SK-N-SH treated with all-trans-retinoic acid at 6 μM for 48 hours (cell line): ENCODE results near the gene CDK18.

ENCODE experiments used
- ATAC-seq: fragments of 200-7000 bp; cut with Tn5 transposase; 3 replicates; pipeline ENCODE4 v1.9.1; 2020; ENCODE audit warnings: mild to moderate bottlenecking, moderate library complexity
- ARNTL ChIP-seq: fragments of 450-650 bp; formaldehyde crosslinking; IDR thresholded peaks from 2 replicates; pipeline ENCODE4 v1.5.0; 2020; ENCODE audit warnings: low read depth, mild to moderate bottlenecking, moderate library complexity, borderline replicate concordance
- BACH2 ChIP-seq: fragments of 250-450 bp; sonication (Bioruptor Pico); IDR thresholded peaks from 2 replicates; pipeline ENCODE4 v1.9.0; 2021; ENCODE audit warnings: mild to moderate bottlenecking, borderline replicate concordance
- CSDC2 ChIP-seq: fragments of 250-450 bp; sonication (Bioruptor Pico); IDR thresholded peaks from 2 replicates; pipeline ENCODE4 v1.5.0; 2020; ENCODE audit warnings: mild to moderate bottlenecking, moderate library complexity
- CSRNP3 ChIP-seq: fragments of 250-450 bp; sonication (Bioruptor Pico); IDR thresholded peaks from 2 replicates; pipeline ENCODE4 v1.5.1; 2021; ENCODE audit warnings: mild to moderate bottlenecking, moderate library complexity
- ESRRG ChIP-seq: fragments of 250-450 bp; sonication (Bioruptor Pico); IDR thresholded peaks from 2 replicates; pipeline ENCODE4 v1.6.1; 2021; ENCODE audit warnings: mild to moderate bottlenecking
- GLIS3 ChIP-seq: fragments of 250-450 bp; sonication (Bioruptor Pico); IDR thresholded peaks from 2 replicates; pipeline ENCODE4 v1.5.0; 2020; ENCODE audit warnings: mild to moderate bottlenecking, moderate library complexity
- ISL1 ChIP-seq: fragments of 250-450 bp; sonication (Bioruptor Pico); IDR thresholded peaks from 2 replicates; pipeline ENCODE4 v2.1.2; 2022; ENCODE audit warnings: mild to moderate bottlenecking, moderate library complexity
- OSR1 ChIP-seq: fragments of 250-450 bp; sonication (Bioruptor Pico); IDR thresholded peaks from 2 replicates; pipeline ENCODE4 v1.8.0; 2022; ENCODE audit warnings: moderate library complexity, mild to moderate bottlenecking, inconsistent platforms
- PATZ1 ChIP-seq: fragments of 250-450 bp; sonication (Bioruptor Pico); IDR thresholded peaks from 2 replicates; pipeline ENCODE4 v1.8.0; 2020; ENCODE audit warnings: mild to moderate bottlenecking, moderate library complexity, borderline replicate concordance
- POU6F1 ChIP-seq: fragments of 250-450 bp; sonication (Bioruptor Pico); IDR thresholded peaks from 2 replicates; pipeline ENCODE4 v1.8.0; 2021; ENCODE audit warnings: low read depth, mild to moderate bottlenecking, moderate library complexity, borderline replicate concordance
- PPARA ChIP-seq: fragments of 250-450 bp; sonication (Bioruptor Pico); IDR thresholded peaks from 2 replicates; pipeline ENCODE4 v1.5.0; 2020; ENCODE audit warnings: mild to moderate bottlenecking, borderline replicate concordance
- RARB ChIP-seq: fragments of 250-450 bp; sonication (Bioruptor Pico); IDR thresholded peaks from 2 replicates; pipeline ENCODE4 v1.8.0; 2021; ENCODE audit warnings: mild to moderate bottlenecking, moderate library complexity
- TCF4 ChIP-seq: fragments of 250-450 bp; sonication (Bioruptor Pico); IDR thresholded peaks from 2 replicates; pipeline ENCODE4 v1.8.0; 2021; ENCODE audit warnings: mild to moderate bottlenecking, moderate library complexity, borderline replicate concordance
- TOX ChIP-seq: fragments of 250-450 bp; sonication (Bioruptor Pico); IDR thresholded peaks from 2 replicates; pipeline ENCODE4 v1.8.0; 2021; ENCODE audit warnings: mild to moderate bottlenecking, moderate library complexity, borderline replicate concordance
- TSHZ2 ChIP-seq: fragments of 250-450 bp; sonication (Bioruptor Pico); IDR thresholded peaks from 2 replicates; pipeline ENCODE4 v1.5.0; 2020; ENCODE audit warnings: mild to moderate bottlenecking, moderate library complexity
- ZC3H10 ChIP-seq: fragments of 250-450 bp; sonication (Bioruptor Pico); IDR thresholded peaks from 2 replicates; pipeline ENCODE4 v1.5.1; 2021; ENCODE audit warnings: mild to moderate bottlenecking, moderate library complexity
- ZFP3 ChIP-seq: fragments of 250-450 bp; sonication (Bioruptor Pico); IDR thresholded peaks from 2 replicates; pipeline ENCODE4 v1.5.0; 2020; ENCODE audit warnings: mild to moderate bottlenecking, moderate library complexity
- ZFP30 ChIP-seq: fragments of 450-650 bp; formaldehyde crosslinking; IDR thresholded peaks from 2 replicates; pipeline ENCODE4 v1.5.0; 2022; ENCODE audit warnings: mild to moderate bottlenecking, moderate library complexity
- ZNF565 ChIP-seq: fragments of 450-650 bp; formaldehyde crosslinking; conservative IDR thresholded peaks from 2 replicates; pipeline ENCODE4 v1.5.0; 2020; ENCODE audit warnings: low read depth, mild to moderate bottlenecking, moderate library complexity
- ZNF70 ChIP-seq: fragments of 450-650 bp; formaldehyde crosslinking; IDR thresholded peaks from 2 replicates; pipeline ENCODE4 v1.5.0; 2020; ENCODE audit warnings: mild to moderate bottlenecking, moderate library complexity
- ZNF8 ChIP-seq: fragments of 450-650 bp; formaldehyde crosslinking; IDR thresholded peaks from 2 replicates; pipeline ENCODE4 v1.5.0; 2020; ENCODE audit warnings: mild to moderate bottlenecking, moderate library complexity

The CDK18 gene

GRCh38 chr1:205466595-205467220 is 37.8 kb upstream of the CDK18 start (continued):
- TF ChIP-seq RARB (no peak), CSRNP3 (CRISPR knock-in tag) (no peak), CSDC2 (CRISPR knock-in tag) (no peak), ARNTL (CRISPR knock-in tag) (no peak), ISL1 (CRISPR knock-in tag) (no peak), ZFP30 (no peak), TOX (no peak), BACH2 (CRISPR knock-in tag) (no peak)

GRCh38 chr1:205470131-205470530 is 34.3 kb upstream of the CDK18 start:
- TF ChIP-seq BACH2 (CRISPR knock-in tag) (no peak), OSR1 (CRISPR knock-in tag) (no peak), ZNF565 (no peak), ZNF8 (CRISPR knock-in tag) (no peak), ZC3H10 (CRISPR knock-in tag) (no peak), ZFP30 (no peak), CSDC2 (CRISPR knock-in tag) (no peak), ZNF70 (CRISPR knock-in tag) (no peak), PPARA (CRISPR knock-in tag) (no peak), ARNTL (CRISPR knock-in tag) (no peak), POU6F1 (CRISPR knock-in tag) (no peak), TSHZ2 (CRISPR knock-in tag) (no peak), ZFP3 (CRISPR knock-in tag) (no peak), ESRRG (CRISPR knock-in tag) (no peak), TCF4 (CRISPR knock-in tag) (no peak), GLIS3 (CRISPR knock-in tag) (no peak), RARB (no peak), PATZ1 (CRISPR knock-in tag) (no peak), ISL1 (CRISPR knock-in tag) (no peak), CSRNP3 (CRISPR knock-in tag) (no peak)
- no peak for ATAC-seq
